T-helper 22 cell (primary cell): ENCODE data around the gene SENP5.
"Not testable (repeated sequence)": the region's sequence is repeated elsewhere in the genome, so short reads cannot be mapped to it uniquely, and the experiment has no call there.

Experiments used
- DNase-seq: peaks from one replicate; pipeline ENCODE4 v3.0.0-alpha.2; 2020; ENCODE audit warnings: low read depth

Gene SENP5, protein sequence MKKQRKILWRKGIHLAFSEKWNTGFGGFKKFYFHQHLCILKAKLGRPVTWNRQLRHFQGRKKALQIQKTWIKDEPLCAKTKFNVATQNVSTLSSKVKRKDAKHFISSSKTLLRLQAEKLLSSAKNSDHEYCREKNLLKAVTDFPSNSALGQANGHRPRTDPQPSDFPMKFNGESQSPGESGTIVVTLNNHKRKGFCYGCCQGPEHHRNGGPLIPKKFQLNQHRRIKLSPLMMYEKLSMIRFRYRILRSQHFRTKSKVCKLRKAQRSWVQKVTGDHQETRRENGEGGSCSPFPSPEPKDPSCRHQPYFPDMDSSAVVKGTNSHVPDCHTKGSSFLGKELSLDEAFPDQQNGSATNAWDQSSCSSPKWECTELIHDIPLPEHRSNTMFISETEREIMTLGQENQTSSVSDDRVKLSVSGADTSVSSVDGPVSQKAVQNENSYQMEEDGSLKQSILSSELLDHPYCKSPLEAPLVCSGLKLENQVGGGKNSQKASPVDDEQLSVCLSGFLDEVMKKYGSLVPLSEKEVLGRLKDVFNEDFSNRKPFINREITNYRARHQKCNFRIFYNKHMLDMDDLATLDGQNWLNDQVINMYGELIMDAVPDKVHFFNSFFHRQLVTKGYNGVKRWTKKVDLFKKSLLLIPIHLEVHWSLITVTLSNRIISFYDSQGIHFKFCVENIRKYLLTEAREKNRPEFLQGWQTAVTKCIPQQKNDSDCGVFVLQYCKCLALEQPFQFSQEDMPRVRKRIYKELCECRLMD

DNA sequence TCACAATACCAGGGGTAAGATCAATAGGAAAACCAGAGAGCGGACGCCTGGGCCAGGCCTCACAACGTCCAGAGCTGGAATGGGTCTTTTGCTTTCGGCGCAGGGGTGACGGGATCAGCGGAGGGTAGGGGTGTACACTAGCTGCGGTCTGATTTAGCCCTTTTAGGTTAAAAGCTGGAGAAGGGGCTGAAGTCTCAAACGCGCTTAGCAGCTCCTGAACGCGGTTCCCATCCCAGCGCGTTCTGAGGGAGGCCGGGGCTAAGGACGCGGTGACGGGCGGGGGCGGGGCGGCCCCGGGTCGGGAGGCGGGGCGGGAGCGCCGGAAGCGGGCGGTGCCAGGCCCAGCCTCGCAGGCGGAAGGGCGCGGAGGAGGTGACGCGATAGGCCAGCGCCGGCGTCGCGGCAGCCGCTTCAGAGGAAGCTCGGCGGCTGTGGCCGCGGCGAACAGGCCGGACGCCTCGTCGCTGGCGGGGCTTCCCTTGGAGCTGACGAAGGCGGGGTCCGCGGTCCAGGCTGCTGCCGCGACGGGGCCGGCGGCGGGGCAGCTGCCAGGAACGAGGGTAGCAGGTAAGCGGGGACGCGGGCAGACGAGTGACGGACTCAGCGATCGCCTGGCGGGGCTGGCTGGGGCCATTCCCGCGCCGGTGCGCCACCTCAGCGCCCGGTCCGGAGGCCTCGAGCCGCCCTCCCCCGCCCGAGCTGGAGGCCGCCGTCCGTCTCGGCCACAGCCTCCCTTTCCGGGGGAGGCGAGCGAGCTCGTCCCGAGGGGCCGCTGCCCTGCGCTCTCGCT lies at the start of gene SENP5:
Gene SENP5, plus strand, starts transcription at position 414 of the 790 bp plus-strand sequence. CDS start 17,262 bp downstream, outside the sequence.
- DNase-seq, result peak; percentile 81

DNA sequence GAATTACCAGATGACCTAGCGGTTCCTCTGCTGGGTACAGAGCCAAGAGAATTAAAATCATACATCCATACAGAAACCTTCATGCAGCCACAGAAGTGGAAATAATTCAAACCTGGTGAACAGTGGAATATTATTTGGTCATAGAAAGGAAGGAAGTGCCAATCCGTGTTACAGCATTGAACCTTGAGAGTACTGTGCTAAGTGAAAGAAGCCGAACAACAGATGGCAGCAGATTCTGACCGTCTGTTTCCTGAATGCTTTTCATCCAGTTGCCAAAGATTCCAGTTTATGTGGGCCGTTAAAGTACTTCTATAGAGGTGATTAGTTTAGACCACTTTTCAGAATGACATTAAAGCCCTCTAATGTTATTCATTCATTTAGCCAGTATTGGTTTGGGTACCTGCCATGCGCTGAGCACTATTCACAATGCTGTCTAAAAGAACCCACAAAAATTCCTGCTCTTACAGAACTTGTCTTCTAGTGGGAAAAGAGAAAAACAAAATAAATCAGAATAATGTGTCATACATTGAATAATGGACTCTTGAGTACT lies 45.8 kb upstream of the SENP5 start:
- DNase-seq, result no peak

DNA sequence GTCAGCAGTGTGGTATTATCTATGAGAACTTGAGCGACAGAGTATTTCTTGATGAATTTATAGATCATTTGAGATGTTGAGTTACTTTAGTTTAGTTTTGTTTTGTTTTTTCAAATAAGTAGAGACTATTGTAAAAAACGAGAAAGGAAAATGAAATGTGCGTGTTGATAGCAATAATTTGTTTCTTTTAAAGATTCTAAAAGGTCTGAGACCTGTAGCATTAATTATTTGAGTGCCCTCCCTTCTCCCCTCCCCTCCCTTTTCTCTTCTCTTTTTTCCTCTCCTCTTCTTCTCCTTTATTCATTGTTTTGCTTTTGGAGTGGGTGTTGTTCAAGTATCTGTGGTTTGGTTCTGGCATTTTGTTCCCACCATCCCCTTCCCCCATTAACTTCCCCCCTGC lies 38.1 kb upstream of the SENP5 start:
- DNase-seq, result not testable (repeated sequence)

DNA sequence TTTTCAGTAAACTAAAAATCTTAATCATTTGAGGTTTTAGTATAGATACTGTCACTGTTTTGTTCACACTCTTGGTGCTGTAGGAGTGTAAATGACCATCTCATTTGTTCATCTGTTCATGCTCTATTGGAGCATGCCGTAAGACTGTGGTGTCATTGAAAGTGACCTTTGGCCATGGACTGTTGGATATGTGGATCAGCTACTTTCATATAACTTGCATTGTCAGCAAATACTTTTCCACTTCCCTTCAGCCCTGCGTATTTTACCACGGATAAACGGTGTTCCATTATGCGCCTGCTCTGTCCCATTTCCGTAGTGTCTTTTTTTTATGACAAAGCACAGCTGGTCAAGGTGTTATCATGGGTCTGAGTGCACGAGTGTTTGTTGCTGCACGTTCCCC lies 32.6 kb upstream of the SENP5 start:
- DNase-seq, result no peak

DNA sequence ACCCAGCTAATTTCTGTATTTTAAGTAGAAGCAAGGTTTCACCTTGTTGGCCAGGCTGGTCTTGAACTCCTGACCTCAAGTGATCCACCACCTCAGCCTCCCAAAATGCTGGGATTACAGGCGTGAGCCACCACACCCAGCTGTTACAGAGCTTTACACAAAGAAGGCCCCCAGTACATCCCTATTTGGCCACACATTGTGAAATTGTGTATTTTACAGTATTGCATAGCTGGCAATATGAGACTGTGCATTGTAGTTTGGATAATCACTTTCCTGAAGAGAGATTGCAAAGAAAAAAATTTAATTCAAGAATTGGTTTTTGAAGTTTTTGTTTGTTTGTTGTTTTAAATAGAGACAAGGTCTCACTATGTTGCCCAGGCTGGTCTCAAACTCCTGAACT lies 31.1 kb upstream of the SENP5 start:
- DNase-seq, result not testable (repeated sequence)

DNA sequence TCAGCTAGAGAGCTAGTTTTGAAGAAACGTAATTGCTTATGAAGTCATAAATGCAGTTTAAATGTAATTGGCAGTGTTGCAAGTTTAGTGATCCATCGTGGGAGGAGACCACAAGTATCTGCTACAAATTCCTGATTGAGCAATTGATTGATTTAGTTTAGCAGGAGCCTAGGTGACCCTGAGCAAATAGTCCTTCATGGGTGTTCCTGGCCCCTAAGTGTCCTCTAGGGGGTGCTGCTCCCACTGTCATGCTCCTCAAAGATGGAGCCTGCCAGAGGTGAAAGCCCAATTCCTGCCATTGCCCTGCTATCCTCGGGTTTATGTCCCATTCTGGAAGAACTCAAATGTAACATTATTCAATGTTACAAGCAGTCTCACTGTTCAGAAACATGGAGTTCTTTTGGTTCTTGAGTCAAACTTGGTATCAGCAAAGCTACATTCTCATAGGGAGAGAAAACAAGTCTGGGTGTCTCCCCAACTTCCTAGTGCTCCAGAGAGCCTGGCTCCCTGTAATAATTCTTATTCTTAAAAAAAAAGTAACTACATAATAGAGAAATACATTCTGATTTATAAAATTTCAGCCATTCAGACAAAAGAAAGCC lies 29.8 kb upstream of the SENP5 start:
- peak; percentile 48 for DNase-seq

DNA sequence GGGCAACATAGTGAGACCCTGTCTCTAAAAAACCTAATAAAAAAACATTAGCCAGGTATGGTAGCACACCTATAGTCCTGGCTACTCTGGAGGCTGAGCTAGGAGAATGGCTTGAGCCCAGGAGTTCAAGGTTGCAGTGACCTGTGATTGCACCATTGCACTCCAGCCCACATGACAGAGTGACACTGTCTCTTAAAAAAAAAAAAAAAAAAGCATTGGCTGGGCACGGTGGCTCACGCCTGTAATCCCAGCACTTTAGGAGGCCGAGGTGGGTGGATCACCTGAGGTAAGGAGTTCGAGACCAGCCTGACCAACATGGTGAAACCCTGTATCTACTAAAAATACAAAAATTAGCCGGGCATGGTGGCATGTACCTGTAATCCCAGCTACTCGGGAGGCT lies 28.4 kb upstream of the SENP5 start:
- DNase-seq, result not testable (repeated sequence)

DNA sequence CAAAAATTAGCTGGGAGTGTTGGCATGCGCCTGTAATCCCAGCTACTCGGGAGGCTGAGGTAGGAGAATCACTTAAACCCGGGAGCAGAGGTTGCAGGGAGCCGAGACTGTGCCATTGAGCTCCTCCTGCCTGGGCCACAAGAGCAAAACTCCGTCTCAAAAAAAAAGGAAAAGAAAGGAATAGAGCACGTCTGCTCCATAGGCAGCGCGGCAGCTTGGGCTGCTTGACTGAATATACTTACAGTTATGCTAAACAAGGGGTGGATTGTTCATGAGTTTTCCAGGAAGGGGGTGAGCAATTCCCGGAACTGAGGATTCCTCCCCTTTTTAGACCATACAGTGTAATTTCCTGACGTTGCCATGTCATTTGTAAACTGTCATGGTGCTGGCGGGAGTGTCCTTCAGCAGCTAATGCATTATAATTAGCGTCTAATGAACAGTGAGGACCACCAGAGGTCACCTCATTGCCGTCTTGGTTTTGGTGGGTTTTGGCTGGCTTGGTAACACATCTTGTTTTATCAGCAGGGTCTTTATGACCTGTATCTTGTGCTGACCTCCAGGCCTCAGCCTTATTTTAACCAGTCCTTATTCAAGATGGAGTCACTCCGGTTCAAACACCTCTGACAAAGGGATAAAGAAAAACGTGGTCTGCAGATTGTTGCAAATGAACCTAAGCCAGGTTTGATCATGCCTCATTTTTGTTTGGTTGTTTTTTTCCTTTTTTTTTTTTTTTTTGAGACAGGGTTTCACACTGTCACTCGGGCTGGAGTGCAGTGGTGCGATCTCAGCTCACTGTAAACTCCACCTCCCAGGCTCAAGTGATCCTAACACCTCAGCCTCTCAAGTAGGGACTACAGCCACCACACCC lies 24.9 kb upstream of the SENP5 start:
- DNase-seq, result no peak

DNA sequence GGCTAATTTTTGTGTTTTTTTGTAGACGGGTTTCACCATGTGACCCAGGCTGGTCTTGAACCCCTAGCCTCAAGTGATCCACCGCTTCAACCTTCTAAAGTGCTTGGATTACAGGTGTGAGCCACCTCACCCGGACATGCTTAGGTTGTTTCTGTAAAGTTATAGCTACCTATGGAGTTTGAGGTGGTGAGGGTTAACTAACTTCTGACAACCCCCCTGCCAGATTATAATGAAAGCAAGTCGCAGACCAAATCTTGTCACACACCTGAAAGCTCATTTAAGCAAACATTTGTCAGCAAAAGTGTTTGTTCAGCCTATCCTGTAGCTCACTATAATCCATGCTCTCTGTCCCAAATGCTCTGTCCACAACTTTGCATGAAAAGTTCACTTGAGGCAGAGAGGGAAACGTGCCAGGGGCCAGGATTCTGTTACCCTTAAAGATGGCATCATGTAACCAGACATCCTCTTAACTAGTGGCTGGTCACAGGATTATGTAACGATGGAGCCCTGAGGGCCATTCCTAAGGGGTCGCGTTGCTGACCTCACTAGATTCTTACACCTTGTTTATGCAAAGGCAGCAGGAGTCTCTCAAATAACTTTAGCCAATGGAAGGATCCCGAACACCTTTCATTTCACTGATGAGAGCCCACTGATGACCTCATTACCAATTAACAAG lies 24.1 kb upstream of the SENP5 start:
- no peak for DNase-seq

DNA sequence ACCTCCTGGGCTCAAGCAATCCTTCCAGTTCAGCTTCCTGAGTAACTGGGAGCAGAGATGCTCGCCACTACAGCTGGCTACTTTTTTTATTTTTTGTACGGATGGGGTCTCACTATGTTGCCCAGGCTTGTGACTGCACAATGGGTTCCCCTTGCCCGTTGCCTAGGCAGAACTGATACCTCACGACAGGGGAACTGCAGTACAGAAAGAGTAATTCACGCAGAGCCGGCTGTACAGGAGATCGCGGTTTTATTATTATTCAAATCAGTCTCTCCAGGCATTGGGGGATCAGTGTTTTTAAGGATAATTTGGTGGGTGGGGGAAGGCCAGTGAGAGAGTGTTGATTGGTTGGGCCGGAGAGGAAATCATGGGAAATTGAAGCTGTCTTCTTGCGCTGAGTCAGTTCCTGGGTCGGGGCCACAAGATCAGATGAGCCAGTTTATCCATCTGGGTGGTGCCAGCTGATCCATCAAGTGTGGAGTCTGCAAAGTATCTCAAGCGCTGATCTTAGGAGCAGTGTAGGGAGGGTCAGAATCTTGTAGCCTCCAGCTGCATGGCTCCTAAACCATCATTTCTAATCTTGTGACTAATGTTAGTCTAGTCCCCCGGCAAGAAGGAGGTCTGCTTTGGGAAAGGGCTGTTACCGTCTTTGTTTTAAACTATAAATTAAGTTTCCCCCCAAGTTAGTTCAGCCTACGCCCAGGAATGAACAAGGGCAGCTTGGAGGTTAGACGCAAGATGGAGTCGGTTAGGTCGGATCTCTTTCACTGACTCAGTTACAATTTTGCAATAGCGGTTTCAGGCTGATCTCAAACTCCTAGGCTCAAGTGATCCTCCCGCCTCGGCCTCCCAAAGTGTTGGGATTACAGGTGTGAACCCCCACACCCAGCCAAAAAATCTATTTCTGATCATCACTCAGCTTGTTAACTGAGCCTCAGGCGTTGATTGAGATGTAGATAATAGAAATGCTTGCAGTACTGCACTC lies 23.2 kb upstream of the SENP5 start:
- not testable (repeated sequence) for DNase-seq

DNA sequence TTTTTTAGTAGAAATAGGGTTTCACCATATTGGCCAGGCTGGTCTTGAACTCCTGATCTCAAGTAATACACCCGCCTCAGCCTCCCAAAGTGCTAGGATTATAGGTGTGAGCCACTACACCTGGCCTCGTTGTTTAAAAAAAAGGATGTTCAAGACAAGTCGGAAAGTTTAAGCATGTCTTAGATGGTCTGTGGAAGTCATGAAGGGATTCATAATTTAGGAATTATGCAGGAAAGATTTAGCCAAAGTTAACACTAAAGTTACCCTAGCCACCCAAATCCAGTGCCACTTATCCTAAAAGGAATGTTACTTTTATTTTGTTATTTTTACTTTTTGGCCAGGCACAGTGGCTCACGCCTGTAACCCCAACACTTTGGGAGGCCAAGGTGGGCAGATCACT lies 19.3 kb upstream of the SENP5 start:
- not testable (repeated sequence) for DNase-seq

DNA sequence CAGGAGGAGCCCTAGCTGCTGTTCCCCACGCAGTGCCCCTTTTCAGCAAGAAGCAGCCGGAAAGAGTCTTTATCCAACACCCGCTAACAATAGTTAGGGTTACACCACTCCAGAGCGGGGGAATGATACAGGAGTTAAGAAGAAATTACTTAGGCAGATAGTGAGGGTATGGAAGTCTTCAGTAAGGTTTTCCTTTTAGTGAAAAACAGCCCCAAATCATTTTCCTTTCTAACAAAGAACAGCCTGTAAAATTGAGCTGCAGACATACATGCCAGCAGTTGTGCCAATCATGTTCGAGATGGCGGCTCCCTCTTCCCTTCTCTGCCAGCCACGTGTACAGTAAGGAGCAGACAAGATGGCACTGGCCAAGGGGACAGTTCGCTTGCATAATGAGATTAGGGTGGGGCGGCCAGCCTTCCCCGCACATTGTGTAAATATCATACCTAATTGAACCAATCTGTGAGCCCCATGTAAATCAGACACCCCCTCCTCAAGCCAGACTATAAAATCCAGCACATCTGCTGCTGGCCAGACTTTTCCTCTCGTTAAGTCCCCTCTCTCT lies 18.5 kb upstream of the SENP5 start:
- DNase-seq, result no peak

DNA sequence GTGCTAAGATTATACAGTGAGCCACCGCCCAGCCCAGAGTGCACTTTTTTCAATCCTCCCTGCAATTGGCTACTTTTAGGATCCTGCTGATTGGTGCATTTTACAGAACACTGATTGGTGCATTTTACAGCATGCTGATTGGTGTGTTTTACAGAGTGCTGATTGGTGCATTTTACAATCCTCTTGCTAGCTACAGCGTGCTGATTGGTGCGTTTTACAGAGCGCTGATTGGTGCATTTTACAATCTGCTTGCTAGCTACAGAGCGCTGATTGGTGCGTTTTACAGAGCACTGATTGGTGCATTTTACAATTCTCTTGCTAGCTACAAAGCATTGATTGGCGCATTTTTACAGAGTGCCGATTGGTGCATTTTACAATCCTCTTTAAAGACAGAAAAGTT lies 4.7 kb upstream of the SENP5 start:
- not testable (repeated sequence) for DNase-seq

DNA sequence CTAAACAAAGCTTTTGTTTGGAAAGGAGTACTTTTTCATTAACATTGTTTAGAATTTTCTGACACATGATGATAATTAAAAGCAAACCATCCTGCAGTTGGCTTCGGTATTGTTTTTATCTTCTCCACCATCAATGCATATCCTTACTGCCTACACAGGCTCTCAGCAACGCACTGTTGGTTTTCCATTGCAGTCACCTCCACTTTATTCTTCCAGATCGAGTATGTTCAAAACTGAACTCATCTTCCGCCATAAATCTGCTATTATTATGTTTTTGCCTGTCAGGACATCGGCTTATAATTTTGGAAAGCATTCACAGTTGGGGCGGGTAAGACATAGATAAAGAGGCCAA lies 589 bp upstream of the SENP5 start:
- DNase-seq, result no peak

DNA sequence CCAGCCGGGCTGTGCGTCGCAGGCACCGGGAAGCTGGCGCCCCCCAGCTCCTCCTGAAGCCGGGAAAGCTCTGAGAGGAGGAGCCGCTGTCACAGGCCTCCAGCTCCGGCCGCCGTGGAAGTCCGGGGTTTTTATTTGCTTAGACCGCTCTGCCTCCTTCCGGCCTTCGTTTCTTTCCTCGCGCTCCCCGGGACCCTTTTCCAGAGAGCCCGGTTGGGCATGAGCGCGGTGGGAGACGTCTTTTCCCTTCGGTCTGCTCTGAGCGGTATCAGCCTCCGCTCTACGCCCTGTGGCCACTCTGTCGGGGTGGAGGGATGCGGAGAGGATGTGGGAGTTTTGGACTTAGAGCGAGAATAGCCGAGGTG lies 559 bp downstream of the SENP5 start:
- DNase-seq, result no peak

DNA sequence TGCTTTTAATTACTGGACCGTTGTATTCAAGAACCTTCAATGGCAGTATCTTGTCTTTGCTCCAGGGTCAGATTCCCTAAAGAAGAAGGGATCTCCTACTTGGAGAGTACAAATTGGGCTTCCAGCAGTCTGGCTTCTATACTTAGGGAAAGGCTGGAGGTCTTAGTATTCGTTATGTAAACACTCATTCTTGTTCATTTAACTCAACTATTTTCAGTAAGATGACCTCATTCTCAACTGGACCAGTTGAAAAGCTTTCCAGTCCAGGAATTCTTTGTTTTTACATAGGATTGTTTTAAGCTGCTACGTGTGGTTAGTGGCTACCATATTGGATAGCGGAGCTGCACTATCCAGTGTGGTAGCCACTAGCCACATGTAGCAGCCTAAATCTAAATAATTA lies 4.6 kb downstream of the SENP5 start:
- DNase-seq, result no peak

DNA sequence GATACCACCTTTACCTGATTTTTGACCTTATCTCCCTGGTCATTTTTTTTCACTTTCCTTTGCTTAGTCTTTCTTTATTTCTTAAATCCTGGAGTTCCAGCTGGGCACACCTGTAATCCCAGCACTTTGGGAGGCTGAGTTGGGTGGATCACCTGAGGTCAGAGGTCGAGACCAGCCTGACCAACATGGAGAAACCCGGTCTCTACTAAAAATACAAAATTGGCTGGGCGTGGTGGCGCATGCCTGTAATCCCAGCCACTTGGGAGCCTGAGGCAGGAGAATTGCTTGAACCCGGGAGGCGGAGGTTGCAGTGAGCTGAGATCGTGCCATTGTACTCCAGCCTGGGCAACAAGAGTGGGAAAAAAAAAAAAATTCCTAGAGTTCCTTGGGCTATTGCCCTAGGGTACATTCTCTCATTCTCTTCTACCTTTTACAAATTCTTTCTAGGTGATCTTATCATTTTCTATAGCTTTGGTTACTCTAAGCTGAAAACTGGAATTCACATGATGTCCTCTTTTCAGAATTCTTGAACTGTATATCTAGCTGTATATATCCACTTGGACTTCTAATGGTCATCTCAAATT lies 6.9 kb downstream of the SENP5 start:
- DNase-seq, result not testable (repeated sequence)

DNA sequence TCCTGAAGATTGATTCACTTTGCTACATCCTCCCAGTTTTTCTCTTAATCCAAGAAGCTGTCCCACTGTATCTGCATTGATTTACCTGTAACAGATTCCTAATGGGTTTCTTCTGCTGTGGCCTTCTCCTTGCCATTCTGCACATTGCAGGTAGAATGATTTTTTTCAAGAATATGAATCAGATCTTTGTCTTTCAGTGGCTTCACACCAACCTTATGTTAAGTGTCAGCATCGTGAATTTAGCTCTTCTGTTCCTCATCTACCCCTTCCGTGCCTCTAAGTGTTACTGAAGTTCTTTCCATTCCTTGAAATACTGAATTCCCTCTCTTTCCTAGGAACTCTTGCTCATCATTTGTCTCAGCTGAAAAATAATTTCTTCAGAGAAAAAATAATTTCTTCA lies 7.5 kb downstream of the SENP5 start:
- no peak for DNase-seq
